Cardiac fibroblast (primary cell): ENCODE results near the gene INPP5A.

Experiments
- DNase-seq, 2 donors: peaks; one replicate each; pipeline versions ENCODE4 v3.0.0 to v3.0.0-alpha.2; 2010; ENCODE audit warnings: low read depth in 2 of 2
- H3K4me3 ChIP-seq, 2 donors: replicated peaks in 1 of 2; 1 replicate in 1 of 2; 2 replicates in 1 of 2; pipeline ENCODE4 v1.5.1; 2011; ENCODE audit warnings: low read depth in 2 of 2, low read length in 2 of 2, mild to moderate bottlenecking in 2 of 2, moderate library complexity in 1 of 2
- TF ChIP-seq, protein P1 (sequence below): IDR thresholded peaks from one replicate; pipeline ENCODE4 v1.5.1; 2011; ENCODE audit warnings: low read depth, mild to moderate bottlenecking, low read length, inconsistent platforms

Gene INPP5A

DNA sequence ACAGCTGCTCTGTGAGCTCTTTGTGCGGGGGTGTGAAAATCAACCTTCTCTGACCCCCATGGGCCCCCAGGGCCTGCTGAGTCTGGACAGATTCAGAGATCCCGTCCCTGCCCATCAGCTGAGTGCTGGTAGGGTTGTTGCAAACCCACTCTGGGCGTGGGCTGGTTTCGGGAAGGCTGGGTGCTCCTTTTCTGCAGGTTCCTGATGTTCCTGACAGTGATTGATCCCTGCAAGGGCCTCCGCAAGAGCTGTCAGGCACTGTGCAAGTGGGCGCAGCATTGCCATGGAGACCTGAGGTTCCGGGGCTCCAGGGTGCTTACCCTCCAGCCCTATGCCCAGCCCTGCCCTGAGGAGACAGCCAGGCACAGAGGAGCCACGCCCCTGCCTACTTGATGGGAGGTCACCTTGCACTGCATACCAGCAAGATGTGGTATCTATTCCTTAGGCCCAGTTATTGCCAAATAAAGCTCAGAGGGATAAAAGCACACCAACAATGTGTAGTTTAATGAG is 44.3 kb upstream of the INPP5A start:
- H3K4me3 ChIP-seq = no peak overlapping the region
- DNase-seq = no peak
- TF ChIP-seq, protein P1, sequence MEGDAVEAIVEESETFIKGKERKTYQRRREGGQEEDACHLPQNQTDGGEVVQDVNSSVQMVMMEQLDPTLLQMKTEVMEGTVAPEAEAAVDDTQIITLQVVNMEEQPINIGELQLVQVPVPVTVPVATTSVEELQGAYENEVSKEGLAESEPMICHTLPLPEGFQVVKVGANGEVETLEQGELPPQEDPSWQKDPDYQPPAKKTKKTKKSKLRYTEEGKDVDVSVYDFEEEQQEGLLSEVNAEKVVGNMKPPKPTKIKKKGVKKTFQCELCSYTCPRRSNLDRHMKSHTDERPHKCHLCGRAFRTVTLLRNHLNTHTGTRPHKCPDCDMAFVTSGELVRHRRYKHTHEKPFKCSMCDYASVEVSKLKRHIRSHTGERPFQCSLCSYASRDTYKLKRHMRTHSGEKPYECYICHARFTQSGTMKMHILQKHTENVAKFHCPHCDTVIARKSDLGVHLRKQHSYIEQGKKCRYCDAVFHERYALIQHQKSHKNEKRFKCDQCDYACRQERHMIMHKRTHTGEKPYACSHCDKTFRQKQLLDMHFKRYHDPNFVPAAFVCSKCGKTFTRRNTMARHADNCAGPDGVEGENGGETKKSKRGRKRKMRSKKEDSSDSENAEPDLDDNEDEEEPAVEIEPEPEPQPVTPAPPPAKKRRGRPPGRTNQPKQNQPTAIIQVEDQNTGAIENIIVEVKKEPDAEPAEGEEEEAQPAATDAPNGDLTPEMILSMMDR = no peak

DNA sequence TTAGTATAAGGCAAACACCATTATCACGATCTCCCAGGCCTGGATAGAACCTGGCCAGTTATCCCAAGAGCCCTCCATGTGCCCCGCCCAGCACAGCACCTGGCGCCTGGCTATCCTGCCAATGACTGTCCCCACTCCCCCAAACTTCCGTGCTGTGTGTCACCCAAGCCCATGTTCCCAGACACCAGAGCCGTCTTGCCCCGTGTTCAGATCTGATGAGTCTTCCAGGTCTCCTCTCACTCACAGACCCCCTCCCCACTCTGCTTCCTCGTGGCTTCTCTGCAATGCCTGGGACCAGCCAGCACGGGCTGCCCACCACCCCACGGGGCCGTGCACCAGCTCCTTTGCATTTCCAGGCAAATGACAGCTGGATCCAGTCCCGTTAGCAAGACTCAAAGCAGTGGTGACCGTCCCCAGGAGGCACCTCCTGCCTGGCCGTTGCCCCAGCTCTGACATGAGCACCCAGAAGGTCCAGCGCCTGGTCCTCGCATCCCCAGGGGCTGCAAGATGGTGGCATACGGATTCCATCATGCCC is 43.8 kb upstream of the INPP5A start:
- TF ChIP-seq, protein P1 = no peak
- no peak overlapping the region for H3K4me3 ChIP-seq
- no peak for DNase-seq

DNA sequence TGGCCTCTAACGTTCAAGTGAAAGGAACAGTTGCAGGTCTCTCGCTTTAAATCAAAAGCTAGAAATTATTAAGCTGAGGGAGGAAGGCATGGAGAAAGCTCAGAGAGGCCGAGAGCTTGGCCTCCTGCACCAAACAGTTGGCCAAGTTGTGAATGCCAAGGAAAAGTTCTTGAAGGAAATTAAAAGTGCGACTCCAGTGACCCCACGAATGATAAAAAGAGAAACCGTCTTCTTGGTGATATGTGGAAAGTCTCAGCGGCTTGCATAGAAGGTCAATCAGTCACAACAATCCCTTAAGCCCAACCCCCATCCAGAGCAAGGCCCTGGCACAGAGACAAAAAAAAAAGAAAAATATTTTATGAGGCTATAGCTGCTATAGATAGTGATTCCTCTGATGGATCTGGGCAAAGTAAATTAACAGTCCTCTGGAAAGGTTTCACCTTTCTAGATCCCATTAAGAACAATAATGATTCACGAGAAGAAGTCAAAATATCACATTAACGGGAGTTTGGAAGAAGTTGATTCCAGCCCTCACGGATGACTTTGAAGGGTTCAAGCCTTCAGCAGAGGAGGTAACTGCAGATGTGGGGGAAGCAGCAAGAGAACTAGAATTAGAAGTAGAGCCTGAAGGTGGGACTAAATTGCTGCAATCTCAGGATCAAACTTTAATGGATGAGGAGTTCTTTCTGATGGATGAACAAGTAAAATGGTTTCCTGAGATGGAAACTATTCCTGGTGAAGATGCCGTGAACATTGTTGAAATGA is 42.5 kb upstream of the INPP5A start:
- H3K4me3 ChIP-seq = no peak overlapping the region
- no peak for DNase-seq
- TF ChIP-seq, protein P1 = no peak

DNA sequence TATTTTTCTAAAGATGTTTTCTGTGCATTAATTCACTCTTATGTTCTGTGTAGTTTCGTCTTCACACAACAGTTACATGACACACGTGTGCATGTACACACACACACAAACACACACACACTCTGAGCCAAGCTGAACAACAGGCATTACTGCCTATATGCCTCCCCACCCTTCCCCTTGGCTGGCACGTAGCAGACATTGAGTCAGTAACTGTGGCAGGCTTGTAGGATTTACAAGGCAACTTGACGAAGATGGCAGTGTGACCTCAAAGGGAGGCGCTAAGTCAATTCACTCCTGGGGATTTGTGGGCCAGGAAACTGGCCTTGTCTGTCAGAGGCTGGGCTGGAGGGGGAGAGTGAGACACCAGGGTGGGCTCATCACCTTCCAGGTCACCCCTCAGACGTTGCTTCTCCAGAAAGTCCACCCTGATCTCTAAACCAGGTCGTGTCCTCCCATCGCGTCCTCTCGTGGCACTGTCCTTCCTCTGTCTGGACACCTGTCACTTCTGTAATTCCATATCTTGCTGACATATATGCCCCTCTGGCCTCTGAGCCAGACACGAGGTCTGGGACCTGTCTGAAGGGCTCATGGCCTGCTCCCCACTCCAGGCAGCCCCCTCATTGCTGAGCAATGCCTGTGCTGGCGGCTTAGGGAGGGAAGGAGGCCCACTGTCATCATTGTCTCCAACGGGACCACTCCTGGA is 41.1 kb upstream of the INPP5A start:
- H3K4me3 ChIP-seq = no peak overlapping the region
- TF ChIP-seq, protein P1 = no peak
- no peak for DNase-seq

DNA sequence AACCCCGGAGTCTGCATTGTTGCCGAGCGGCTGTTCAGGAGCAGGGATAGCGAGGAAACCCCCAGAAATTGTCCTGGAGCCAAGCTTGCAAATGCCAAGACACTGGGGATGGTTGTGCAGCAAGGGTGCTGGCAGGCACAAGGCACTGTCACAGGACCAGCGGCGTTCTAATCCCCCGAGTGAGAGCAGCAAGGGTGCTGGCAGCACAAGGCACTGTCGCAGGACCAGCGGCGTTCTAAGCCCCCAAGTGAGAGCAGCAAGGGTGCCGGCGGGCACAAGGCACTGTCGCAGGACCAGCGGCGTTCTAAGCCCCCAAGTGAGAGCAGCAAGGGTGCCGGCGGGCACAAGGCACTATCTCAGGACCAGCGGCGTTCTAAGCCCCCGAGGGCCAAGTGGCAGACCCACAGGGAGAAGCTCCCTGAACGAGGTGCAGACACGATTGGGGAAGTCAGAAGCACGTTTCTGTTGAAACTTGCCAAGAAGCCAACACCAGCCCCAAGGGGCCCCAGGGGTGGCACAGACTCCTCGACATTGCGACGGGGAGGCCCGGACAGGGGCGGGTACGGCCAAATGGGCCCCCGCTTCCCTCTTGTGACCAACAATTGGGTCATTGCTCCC is 40.4 kb upstream of the INPP5A start:
- H3K4me3 ChIP-seq = no peak overlapping the region
- DNase-seq = no peak
- TF ChIP-seq, protein P1 = no peak

DNA sequence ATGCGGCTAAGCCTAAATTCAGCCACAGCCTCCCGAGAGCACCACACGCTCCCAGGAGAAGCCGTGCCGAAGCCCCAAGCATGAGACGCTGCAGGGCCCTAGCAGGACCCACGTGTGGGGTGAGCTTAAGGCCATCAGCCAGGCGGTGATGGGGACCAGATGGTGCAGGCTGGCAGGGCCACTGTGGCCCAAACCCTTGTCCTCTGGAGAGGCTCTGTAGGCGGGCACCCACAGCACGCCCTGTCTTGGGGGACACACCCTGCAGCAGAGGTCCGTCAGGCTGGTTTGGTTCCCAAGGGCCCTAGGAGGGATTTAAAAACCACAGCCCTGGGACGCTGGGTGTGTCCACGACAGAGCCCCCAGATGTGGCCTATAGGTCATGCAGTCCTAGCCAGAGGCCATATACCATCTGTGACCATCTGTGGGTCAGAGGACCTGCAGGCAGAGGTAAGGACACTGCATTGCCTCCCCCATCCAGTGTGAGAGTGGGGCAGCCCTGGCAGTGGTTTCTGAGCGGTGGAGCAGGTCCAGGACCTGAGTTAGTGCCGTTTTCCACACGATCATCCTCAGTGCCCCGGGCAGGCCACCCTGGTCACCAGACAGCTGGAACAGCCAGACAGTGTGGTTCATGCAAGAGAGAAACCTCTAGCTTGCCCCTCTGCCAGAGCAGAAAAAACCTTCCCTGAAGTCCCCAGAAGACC is 39.6 kb upstream of the INPP5A start:
- TF ChIP-seq, protein P1 = no peak
- H3K4me3 ChIP-seq = no peak overlapping the region
- DNase-seq = no peak
